Vagina (tissue), 2 donors: ENCODE measurements around the gene MAST2.

ENCODE experiments used
- POLR2A ChIP-seq, 2 donors: fragments of 450-650 bp; IDR thresholded peaks; one replicate each; pipeline ENCODE4 v1.6.1; 2017; ENCODE audit warnings: antibody characterized with exemption in 2 of 2, mild to moderate bottlenecking in 2 of 2, moderate library complexity in 2 of 2
- TF ChIP-seq, protein P1 (sequence below), 3 experiments: fragments of 450-650 bp in 2 of 3; fragments of 200-600 bp in 1 of 3; sonication (generic) in 1 of 3; IDR thresholded peaks; one replicate each; pipeline ENCODE4 v1.5.1; 2017 to 2019; ENCODE audit warnings: antibody characterized with exemption in 3 of 3, mild to moderate bottlenecking in 2 of 3, moderate library complexity in 2 of 3

DNA sequence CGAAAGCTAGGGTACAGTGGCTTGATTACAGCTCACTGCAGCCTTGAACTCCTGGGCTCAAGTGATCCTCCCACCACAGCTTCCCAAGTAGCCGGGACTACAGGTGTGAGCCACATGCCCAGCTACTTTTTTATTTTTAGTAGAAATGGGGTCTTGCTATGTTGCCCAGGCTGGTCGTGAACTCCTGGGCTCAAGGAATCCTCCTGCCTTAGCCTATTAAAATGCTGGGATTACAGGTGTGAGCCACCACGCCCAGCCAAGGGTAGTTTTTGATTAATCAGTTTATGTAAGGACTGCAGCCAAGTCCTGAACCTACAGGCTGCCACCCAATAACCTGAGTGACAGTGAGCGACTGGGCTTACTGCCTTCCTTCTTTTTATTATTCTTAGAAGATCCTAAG is 240.7 kb downstream of the MAST2 start:
- TF ChIP-seq, protein P1, sequence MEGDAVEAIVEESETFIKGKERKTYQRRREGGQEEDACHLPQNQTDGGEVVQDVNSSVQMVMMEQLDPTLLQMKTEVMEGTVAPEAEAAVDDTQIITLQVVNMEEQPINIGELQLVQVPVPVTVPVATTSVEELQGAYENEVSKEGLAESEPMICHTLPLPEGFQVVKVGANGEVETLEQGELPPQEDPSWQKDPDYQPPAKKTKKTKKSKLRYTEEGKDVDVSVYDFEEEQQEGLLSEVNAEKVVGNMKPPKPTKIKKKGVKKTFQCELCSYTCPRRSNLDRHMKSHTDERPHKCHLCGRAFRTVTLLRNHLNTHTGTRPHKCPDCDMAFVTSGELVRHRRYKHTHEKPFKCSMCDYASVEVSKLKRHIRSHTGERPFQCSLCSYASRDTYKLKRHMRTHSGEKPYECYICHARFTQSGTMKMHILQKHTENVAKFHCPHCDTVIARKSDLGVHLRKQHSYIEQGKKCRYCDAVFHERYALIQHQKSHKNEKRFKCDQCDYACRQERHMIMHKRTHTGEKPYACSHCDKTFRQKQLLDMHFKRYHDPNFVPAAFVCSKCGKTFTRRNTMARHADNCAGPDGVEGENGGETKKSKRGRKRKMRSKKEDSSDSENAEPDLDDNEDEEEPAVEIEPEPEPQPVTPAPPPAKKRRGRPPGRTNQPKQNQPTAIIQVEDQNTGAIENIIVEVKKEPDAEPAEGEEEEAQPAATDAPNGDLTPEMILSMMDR (IDR thresholded peaks at IDR 0.05): no peak
- TF ChIP-seq POLR2A (IDR thresholded peaks at IDR 0.05): no peak
